ENCODE results near the gene UAP1. TPM values are rescaled to one million over a fixed set of nuclear protein-coding genes. Genes with fewer than 3 reads are reported as not detected.
"Not testable (repeated sequence)": the region's sequence is repeated elsewhere in the genome, so short reads cannot be mapped to it uniquely, and the experiment has no call there.

UAP1 gene
- total RNA-seq, 1 donor from 2014 or later: 26.5 TPM

DNA sequence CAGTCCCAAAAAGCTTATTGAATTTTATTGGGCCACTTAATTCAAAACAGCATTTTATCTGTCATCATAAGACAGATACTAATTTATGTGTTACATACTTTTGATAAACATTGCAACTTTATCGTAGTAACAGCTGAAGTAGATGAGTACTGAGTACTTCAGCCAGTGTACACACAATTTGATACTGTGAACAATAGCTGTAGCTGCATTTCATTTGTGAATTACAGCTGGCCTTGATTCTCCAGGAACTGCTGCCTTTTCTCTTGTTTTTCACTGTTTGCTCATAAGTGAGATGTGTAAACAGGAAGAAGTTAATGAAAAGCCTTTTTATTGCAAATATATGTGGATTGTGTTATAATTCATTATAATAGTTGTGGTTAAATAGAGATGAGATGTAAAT, 10.2 kb downstream of the UAP1 start:
- no peak overlapping the region for H3K27ac ChIP-seq (replicated peaks)
- H3K27me3 ChIP-seq (ENCODE audit: low read depth): no peaks in the 10 kb centered on the region
- TF ChIP-seq, protein P1, sequence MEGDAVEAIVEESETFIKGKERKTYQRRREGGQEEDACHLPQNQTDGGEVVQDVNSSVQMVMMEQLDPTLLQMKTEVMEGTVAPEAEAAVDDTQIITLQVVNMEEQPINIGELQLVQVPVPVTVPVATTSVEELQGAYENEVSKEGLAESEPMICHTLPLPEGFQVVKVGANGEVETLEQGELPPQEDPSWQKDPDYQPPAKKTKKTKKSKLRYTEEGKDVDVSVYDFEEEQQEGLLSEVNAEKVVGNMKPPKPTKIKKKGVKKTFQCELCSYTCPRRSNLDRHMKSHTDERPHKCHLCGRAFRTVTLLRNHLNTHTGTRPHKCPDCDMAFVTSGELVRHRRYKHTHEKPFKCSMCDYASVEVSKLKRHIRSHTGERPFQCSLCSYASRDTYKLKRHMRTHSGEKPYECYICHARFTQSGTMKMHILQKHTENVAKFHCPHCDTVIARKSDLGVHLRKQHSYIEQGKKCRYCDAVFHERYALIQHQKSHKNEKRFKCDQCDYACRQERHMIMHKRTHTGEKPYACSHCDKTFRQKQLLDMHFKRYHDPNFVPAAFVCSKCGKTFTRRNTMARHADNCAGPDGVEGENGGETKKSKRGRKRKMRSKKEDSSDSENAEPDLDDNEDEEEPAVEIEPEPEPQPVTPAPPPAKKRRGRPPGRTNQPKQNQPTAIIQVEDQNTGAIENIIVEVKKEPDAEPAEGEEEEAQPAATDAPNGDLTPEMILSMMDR (IDR thresholded peaks at IDR 0.05; ENCODE audit: borderline replicate concordance): no peak
- no peaks in the 10 kb centered on the region for H3K9me3 ChIP-seq (replicated peaks)
- peaks cover 21% of the 10 kb centered on the region for H3K36me3 ChIP-seq
- no peak for DNase-seq
- peaks cover 46% of the 10 kb centered on the region for H3K4me1 ChIP-seq
- no peak overlapping the region for H3K4me3 ChIP-seq
- intact Hi-C loops (cut with micrococcal nuclease): no loop called here

DNA sequence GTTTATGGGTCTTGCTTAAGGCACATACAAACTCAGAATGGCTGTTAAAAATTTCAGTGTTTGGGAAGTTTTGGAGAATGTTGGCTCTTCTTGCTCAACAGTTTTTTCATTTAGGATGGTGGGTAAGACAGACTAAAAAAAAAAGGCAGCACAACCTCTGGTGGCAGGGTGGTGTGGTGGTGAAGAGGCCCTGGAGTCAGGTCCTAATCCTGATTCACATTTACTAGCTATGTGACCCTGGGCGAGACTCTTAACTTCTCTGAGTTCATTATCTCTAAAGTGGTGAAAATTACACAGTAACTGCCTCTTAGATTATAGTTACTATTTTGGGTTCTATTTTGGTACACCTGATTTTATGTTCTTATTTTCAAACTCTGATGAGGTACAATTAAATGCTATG, 11.6 kb downstream of the UAP1 start:
- DNase-seq: no peak
- H3K27me3 ChIP-seq (ENCODE audit: low read depth): no peaks in the 10 kb centered on the region
- intact Hi-C loops (cut with micrococcal nuclease): no loop called here
- peaks cover 51% of the 10 kb centered on the region for H3K4me1 ChIP-seq
- H3K9me3 ChIP-seq (replicated peaks): no peaks in the 10 kb centered on the region
- H3K27ac ChIP-seq (replicated peaks): no peak overlapping the region
- H3K36me3 ChIP-seq: peaks cover 21% of the 10 kb centered on the region
- no peak overlapping the region for H3K4me3 ChIP-seq
- TF ChIP-seq, protein P1 (IDR thresholded peaks at IDR 0.05; ENCODE audit: borderline replicate concordance): no peak

DNA sequence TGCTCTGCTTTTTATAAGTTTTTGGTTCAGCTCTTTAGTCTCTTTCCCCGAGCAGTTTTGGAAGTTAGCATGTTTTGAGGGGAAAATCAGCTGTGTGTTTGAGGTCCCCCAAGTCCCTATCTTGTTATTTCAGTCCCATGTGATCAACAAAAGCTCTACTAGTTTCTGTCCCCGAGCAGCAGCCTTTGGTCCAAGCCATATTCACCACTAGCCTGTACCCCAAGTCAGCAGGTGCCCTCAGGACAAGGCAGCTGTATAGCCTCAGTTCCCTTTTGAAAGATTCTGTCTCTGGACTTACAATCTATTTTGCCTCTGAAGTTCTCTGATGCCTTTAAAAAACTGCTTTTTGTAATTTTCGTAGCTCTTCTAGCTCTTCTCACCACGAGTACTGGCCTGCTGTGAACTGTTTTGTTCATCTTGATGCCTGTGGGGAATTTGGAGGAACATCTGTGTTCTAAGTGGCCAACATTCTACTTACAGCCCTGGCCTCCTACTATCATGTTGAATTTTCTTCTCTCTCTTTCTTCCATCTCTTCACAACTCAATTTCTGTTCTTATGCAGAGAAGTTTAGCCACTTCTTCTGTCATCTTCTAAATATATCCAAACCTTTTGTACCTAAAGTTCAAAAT, 16.7 kb downstream of the UAP1 start:
- Histone ChIP-seq H3K36me3 (peaks cover 55% of the 10 kb centered on the region), H3K27me3 (ENCODE audit: low read depth) (no peaks in the 10 kb centered on the region)
- no peak for DNase-seq

DNA sequence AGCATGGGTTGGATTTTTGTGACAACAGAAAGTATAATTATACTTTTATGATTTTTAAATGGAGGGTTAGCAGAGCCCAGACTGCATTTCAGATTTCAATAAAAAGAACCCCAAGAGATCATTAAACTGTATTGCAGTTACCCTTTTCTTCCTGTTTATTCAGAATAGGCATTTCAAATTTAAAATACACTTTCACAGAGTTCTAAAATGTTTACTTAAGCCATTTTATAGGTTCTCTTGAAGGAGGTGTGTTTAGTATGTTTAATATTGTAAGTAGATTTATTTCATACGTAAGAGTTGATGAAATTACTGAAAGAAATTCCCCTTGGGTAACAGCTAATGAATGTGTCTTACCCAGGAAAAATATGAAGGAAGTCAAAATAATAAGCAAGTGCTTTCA, 17.4 kb downstream of the UAP1 start:
- DNase-seq: no peak
- Histone ChIP-seq H3K27ac (replicated peaks) (peak overlapping the region; percentile 63), H3K4me3 (no peak overlapping the region), H3K9me3 (replicated peaks) (no peaks in the 10 kb centered on the region), H3K4me1 (peaks cover 18% of the 10 kb centered on the region), H3K27me3 (ENCODE audit: low read depth) (no peaks in the 10 kb centered on the region), H3K36me3 (peaks cover 55% of the 10 kb centered on the region)
- intact Hi-C loops (cut with micrococcal nuclease): no loop called here
- TF ChIP-seq, protein P1 (IDR thresholded peaks at IDR 0.05; ENCODE audit: borderline replicate concordance): no peak

More for the DNA sequence above, 16.7 kb downstream of the UAP1 start:
- H3K4me3 ChIP-seq: no peak overlapping the region
- peaks cover 26% of the 10 kb centered on the region for H3K4me1 ChIP-seq
- intact Hi-C loops (cut with micrococcal nuclease): no loop called here
- peak overlapping the region; percentile 63 for H3K27ac ChIP-seq (replicated peaks)
- H3K9me3 ChIP-seq (replicated peaks): no peaks in the 10 kb centered on the region
- TF ChIP-seq, protein P1 (IDR thresholded peaks at IDR 0.05; ENCODE audit: borderline replicate concordance): no peak

DNA sequence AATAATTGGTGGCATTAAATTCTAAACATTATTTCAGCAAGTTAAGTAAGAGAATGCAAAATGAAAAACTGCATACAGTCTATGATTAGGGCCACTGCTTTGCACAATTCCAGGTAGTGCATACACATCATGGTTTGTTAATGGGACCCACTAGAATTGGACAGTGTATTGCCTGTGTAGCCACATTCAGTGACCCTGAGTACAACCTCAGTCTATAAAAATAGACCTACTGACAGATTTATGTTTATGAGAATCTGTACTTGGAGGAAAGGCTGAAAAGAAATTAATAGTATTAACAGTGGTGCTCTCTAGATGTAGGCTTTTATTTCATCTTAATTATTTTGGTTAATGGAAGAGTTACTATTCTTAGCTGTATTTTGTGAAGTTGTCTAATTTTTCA, 18.8 kb downstream of the UAP1 start:
- DNase-seq: no peak
- intact Hi-C loops (cut with micrococcal nuclease): no loop called here
- Histone ChIP-seq H3K9me3 (replicated peaks) (no peaks in the 10 kb centered on the region), H3K27ac (replicated peaks) (no peak overlapping the region), H3K4me1 (peaks cover 18% of the 10 kb centered on the region), H3K4me3 (no peak overlapping the region), H3K36me3 (peaks cover 68% of the 10 kb centered on the region), H3K27me3 (ENCODE audit: low read depth) (no peaks in the 10 kb centered on the region)
- TF ChIP-seq, protein P1 (IDR thresholded peaks at IDR 0.05; ENCODE audit: borderline replicate concordance): no peak

DNA sequence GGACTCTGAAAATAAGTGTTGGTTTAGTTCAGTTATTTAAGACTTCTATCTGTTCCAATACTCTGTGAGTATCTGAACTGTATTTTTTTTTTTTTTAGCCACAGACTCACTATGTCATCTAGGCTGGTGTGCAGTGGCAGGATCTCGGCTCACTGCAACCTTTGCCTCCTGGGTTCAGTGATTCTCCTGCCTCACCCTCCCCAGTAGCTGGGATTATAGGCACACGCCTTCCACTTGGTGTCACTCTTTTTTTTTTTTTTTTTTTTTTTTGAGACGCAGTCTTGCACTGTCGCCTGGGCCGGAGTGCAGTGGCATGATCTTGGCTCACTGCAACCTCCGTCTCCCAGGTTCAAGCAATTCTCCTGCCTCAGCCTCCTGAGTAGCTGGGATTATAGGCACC, 21.4 kb downstream of the UAP1 start:
- H3K4me3 ChIP-seq; H3K27ac ChIP-seq (replicated peaks); H3K9me3 ChIP-seq (replicated peaks); intact Hi-C loops (cut with micrococcal nuclease); DNase-seq; H3K27me3 ChIP-seq (ENCODE audit: low read depth): not testable (repeated sequence)
- H3K36me3 ChIP-seq: peaks cover 76% of the 10 kb centered on the region
- peaks cover 16% of the 10 kb centered on the region for H3K4me1 ChIP-seq

DNA sequence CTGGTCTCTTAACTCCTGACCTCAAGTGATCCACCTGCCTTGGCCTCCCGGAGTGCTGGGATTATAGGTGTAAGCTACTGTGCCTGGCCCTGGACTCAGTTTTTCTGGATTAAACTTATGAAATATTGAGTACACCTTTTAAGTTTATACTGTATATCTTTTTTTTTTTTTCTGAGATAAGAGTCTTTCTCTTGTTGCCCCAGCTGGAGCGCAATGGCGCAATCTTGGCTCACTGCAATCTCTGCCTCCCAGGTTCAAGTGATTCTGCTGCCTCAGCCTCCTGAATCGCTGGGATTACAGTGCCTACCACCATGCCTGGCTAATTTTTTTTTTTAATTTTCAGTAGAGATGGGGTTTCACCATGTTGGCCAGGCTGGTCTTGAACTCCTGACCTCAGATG, 23.6 kb downstream of the UAP1 start:
- H3K27ac ChIP-seq (replicated peaks); H3K4me3 ChIP-seq; H3K4me1 ChIP-seq; H3K27me3 ChIP-seq (ENCODE audit: low read depth); intact Hi-C loops (cut with micrococcal nuclease); DNase-seq; H3K9me3 ChIP-seq (replicated peaks): not testable (repeated sequence)
- H3K36me3 ChIP-seq: peaks cover 70% of the 10 kb centered on the region

All from left ventricle myocardium inferior (tissue), 1 donor.